Mesenchymal stem cell (in vitro differentiated cells and primary cell): ENCODE data around the gene ZNF215.

Experiments
- DNase-seq: peaks from one replicate; pipeline ENCODE4 v3.0.0-alpha.2; 2013
- H2AFZ ChIP-seq: one replicate; pipeline ENCODE4 v1.6.1; 2013; ENCODE audit warnings: low read depth, mild to moderate bottlenecking, control low read depth, inconsistent platforms, low read length, moderate library complexity
- H2AK5ac ChIP-seq: 2 replicates; pipeline ENCODE4 v1.6.1; 2013; ENCODE audit warnings: low read length, moderate library complexity, mild to moderate bottlenecking, inconsistent platforms; ENCODE audit not compliant: severe bottlenecking
- H2BK120ac ChIP-seq: one replicate; pipeline ENCODE4 v1.6.1; 2013; ENCODE audit warnings: low read depth, mild to moderate bottlenecking, inconsistent platforms, low read length, moderate library complexity
- H2BK12ac ChIP-seq, 2 experiments: one replicate each; pipeline ENCODE4 v1.6.1; 2013; ENCODE audit warnings: inconsistent platforms in 2 of 2, low read length in 2 of 2, mild to moderate bottlenecking in 2 of 2, moderate library complexity in 2 of 2, control low read depth in 1 of 2
- H2BK15ac ChIP-seq: one replicate; pipeline ENCODE4 v1.6.1; 2013; ENCODE audit warnings: mild to moderate bottlenecking, low read depth, inconsistent platforms; ENCODE audit not compliant: poor library complexity, severe bottlenecking
- H2BK5ac ChIP-seq: 2 replicates; pipeline ENCODE4 v1.6.1; 2013; ENCODE audit warnings: low read depth, mild to moderate bottlenecking, low read length, control low read depth, inconsistent platforms; ENCODE audit not compliant: poor library complexity, severe bottlenecking
- H3K14ac ChIP-seq, 2 experiments: one replicate each; pipeline ENCODE4 v1.6.1; 2013; ENCODE audit warnings: inconsistent platforms in 2 of 2, low read length in 2 of 2, control low read depth in 1 of 2, mild to moderate bottlenecking in 1 of 2, moderate library complexity in 1 of 2
- H3K18ac ChIP-seq, 2 experiments: one replicate each; pipeline ENCODE4 v1.6.1; 2013; ENCODE audit warnings: inconsistent platforms in 2 of 2, low read length in 2 of 2, control low read depth in 1 of 2, low read depth in 1 of 2, mild to moderate bottlenecking in 1 of 2
- H3K23ac ChIP-seq, 2 experiments: one replicate each; pipeline ENCODE4 v1.6.1; 2013; ENCODE audit warnings: inconsistent platforms in 2 of 2, low read length in 2 of 2, mild to moderate bottlenecking in 2 of 2, moderate library complexity in 2 of 2, control low read depth in 1 of 2
- H3K27ac ChIP-seq: 2 replicates; pipeline ENCODE4 v1.5.1; 2013; ENCODE audit warnings: mild to moderate bottlenecking, moderate library complexity, low read length, control low read depth, inconsistent platforms; ENCODE audit not compliant: poor library complexity, severe bottlenecking
- H3K27me3 ChIP-seq, 2 experiments: 2 replicates each; pipeline versions ENCODE4 v1.6.1 to v1.7.0; 2013; ENCODE audit warnings: low read length in 2 of 2, mild to moderate bottlenecking in 2 of 2, moderate library complexity in 2 of 2, control low read depth in 1 of 2, inconsistent platforms in 1 of 2; ENCODE audit not compliant: control insufficient read depth in 1 of 2, insufficient read depth in 1 of 2
- H3K36me3 ChIP-seq, 2 experiments: 2 replicates each; pipeline versions ENCODE4 v1.6.1 to v1.7.0; 2013; ENCODE audit warnings: low read length in 2 of 2, control low read depth in 1 of 2, inconsistent platforms in 1 of 2, low read depth in 1 of 2, mild to moderate bottlenecking in 1 of 2; ENCODE audit not compliant: insufficient read depth in 2 of 2, control insufficient read depth in 1 of 2
- H3K4ac ChIP-seq, 2 experiments: one replicate each; pipeline ENCODE4 v1.6.1; 2013; ENCODE audit warnings: inconsistent platforms in 2 of 2, low read length in 2 of 2, mild to moderate bottlenecking in 2 of 2, moderate library complexity in 2 of 2, control low read depth in 1 of 2, low read depth in 1 of 2
- H3K4me1 ChIP-seq: 2 replicates; pipeline ENCODE4 v1.6.1; 2013; ENCODE audit warnings: low read depth, low read length, control low read depth; ENCODE audit not compliant: control insufficient read depth, insufficient read depth
- H3K4me2 ChIP-seq: 2 replicates; pipeline ENCODE4 v1.6.1; 2013; ENCODE audit warnings: low read length, mild to moderate bottlenecking, inconsistent platforms; ENCODE audit not compliant: poor library complexity, severe bottlenecking
- H3K4me3 ChIP-seq, 2 experiments: 2 replicates each; pipeline versions ENCODE4 v1.5.1 to v1.7.0; 2013; ENCODE audit warnings: low read length in 2 of 2, mild to moderate bottlenecking in 2 of 2, control low read depth in 1 of 2, low read depth in 1 of 2; ENCODE audit not compliant: insufficient read depth in 1 of 2
- H3K79me1 ChIP-seq: replicated peaks from 2 replicates; pipeline ENCODE4 v1.6.1; 2013; ENCODE audit warnings: mild to moderate bottlenecking, control low read depth, low read length, inconsistent platforms; ENCODE audit not compliant: poor library complexity, severe bottlenecking
- H3K9ac ChIP-seq: 2 replicates; pipeline ENCODE4 v1.7.0; 2013; ENCODE audit warnings: mild to moderate bottlenecking, low read length, moderate library complexity
- H3K9me3 ChIP-seq: 2 replicates; pipeline ENCODE4 v1.7.0; 2013; ENCODE audit warnings: mild to moderate bottlenecking, low read length; ENCODE audit not compliant: control insufficient read depth
- H4K8ac ChIP-seq: one replicate; pipeline ENCODE4 v1.6.1; 2013; ENCODE audit warnings: inconsistent platforms, mild to moderate bottlenecking, low read length, moderate library complexity
- H4K91ac ChIP-seq: one replicate; pipeline ENCODE4 v1.6.1; 2013; ENCODE audit warnings: mild to moderate bottlenecking, low read length, inconsistent platforms
- WGBS: methylation state at CpG from one replicate; pipeline ENCODE4 v1.1.7; 2013; ENCODE audit warnings: mixed read lengths; 5-methylcytosine and 5-hydroxymethylcytosine counted together

ZNF215 gene

GRCh38 chr11:6888830-6889229 is 37.4 kb upstream of the ZNF215 start:
- peaks cover 3% of the 10 kb centered on the region for H3K9me3 ChIP-seq
- H3K4ac ChIP-seq, result no peak overlapping the region
- H3K4me1 ChIP-seq, result no peaks in the 10 kb centered on the region
- no peak overlapping the region for H4K8ac ChIP-seq
- no peak overlapping the region for H2BK5ac ChIP-seq
- no peaks in the 10 kb centered on the region for H3K27me3 ChIP-seq
- no peak overlapping the region for H3K9ac ChIP-seq
- no peak overlapping the region for H3K23ac ChIP-seq
- no peak overlapping the region for H2AK5ac ChIP-seq
- no peak overlapping the region for H3K4me2 ChIP-seq
- no peak overlapping the region for H4K91ac ChIP-seq
- H2BK12ac ChIP-seq, result no peak overlapping the region
- no peak overlapping the region for H3K18ac ChIP-seq
- no peaks in the 10 kb centered on the region for H3K36me3 ChIP-seq
- H3K27ac ChIP-seq, result no peak overlapping the region
- no peak overlapping the region for H3K4me3 ChIP-seq
- WGBS, result 97% methylated on average over 3 of the region's 4 CpGs
- no peak for DNase-seq
- H2BK120ac ChIP-seq, result no peak overlapping the region
- no peaks in the 10 kb centered on the region for H3K79me1 ChIP-seq
- no peak overlapping the region for H2BK15ac ChIP-seq
- H3K14ac ChIP-seq, result no peak overlapping the region
- no peak overlapping the region for H2AFZ ChIP-seq

DNA sequence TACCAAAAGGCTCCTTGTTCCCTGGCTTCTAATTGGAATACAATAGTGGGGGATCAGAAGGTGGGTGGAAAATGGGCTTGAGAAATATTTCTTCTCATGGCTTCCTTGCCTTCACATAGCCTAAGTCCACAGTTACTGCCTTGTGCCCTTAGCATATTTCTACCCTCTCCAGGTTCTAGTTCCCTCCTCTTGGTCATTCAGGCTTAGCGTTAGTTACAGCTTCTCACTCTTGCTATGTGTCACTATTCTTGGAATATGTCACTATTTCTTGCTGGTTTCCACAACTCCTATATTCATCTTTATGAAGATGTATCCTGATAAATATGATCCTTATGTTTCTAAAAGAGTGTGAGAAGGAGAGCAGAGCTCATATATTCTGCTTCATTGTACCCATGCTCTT is 36.4 kb upstream of the ZNF215 start:
- Histone ChIP-seq H3K14ac (no peak overlapping the region), H3K23ac (no peak overlapping the region), H3K9ac (no peak overlapping the region), H4K91ac (no peak overlapping the region), H2BK12ac (no peak overlapping the region), H2BK120ac (no peak overlapping the region), H3K36me3 (no peaks in the 10 kb centered on the region), H2AK5ac (no peak overlapping the region), H3K79me1 (no peaks in the 10 kb centered on the region), H3K4ac (no peak overlapping the region), H3K4me2 (no peak overlapping the region), H2AFZ (no peak overlapping the region), H3K9me3 (peaks cover 3% of the 10 kb centered on the region), H3K27ac (no peak overlapping the region), H2BK5ac (no peak overlapping the region), H2BK15ac (no peak overlapping the region), H3K4me1 (no peaks in the 10 kb centered on the region), H3K18ac (no peak overlapping the region), H3K4me3 (no peak overlapping the region), H4K8ac (no peak overlapping the region), H3K27me3 (no peaks in the 10 kb centered on the region)
- 90% methylated on average over 1 of the region's 1 CpG for WGBS
- no peak for DNase-seq

DNA sequence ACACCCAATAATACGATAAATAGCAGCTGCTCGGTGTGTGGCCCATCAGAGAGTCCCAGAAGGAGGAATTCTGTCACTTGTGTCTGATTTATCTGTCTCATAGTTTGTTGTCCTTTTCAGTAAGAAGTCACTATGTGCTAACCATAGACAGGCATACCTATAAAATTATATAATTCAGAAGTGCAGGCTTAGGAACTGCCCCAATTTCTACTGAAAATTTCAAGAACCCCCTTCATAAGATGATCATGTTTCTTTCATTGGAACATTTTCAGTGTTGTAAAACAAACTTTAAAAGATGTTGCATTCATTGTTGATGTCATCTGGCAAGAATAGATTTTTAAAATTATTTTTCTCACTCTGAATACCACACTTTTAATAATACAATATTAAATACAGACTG is 33.8 kb upstream of the ZNF215 start, which contains the start of gene OR2D2:
OR2D2 (minus strand) TSS at position 101 of the 400 bp plus-strand sequence; CDS start at position 101, 0 bp downstream.
- Histone ChIP-seq H2BK120ac (no peak within 1 kb of the TSS), H3K18ac (no peak within 1 kb of the TSS), H2BK15ac (no peak within 1 kb of the TSS), H3K4me3 (no peak within 1 kb of the TSS), H3K36me3 (no peaks in the 10 kb centered on the region), H2AFZ (no peak within 1 kb of the TSS), H3K4me2 (no peak within 1 kb of the TSS), H3K79me1 (no peaks in the 10 kb centered on the region), H3K27me3 (no peaks in the 10 kb centered on the region), H3K9ac (no peak within 1 kb of the TSS), H3K4ac (no peak within 1 kb of the TSS), H4K91ac (no peak within 1 kb of the TSS), H2AK5ac (no peak within 1 kb of the TSS), H3K4me1 (no peaks in the 10 kb centered on the region), H3K9me3 (peaks cover 3% of the 10 kb centered on the region), H3K14ac (no peak within 1 kb of the TSS), H3K27ac (no peak within 1 kb of the TSS), H4K8ac (no peak within 1 kb of the TSS), H3K23ac (no peak within 1 kb of the TSS), H2BK12ac (no peak within 1 kb of the TSS), H2BK5ac (no peak within 1 kb of the TSS)
- 66% methylated on average over 2 of the region's 2 CpGs for WGBS
- no peak for DNase-seq

- no peak overlapping the region for H3K23ac ChIP-seq
- no peak overlapping the region for H2AK5ac ChIP-seq
- no peak overlapping the region for H4K8ac ChIP-seq
- no peak overlapping the region for H4K91ac ChIP-seq
- no peak overlapping the region for H3K4me3 ChIP-seq
- H3K4me2 ChIP-seq, result no peak overlapping the region
- no peak overlapping the region for H3K14ac ChIP-seq
- no peaks in the 10 kb centered on the region for H3K27me3 ChIP-seq
- no peak overlapping the region for H3K27ac ChIP-seq
- H3K79me1 ChIP-seq, result no peaks in the 10 kb centered on the region
- H3K9ac ChIP-seq, result no peak overlapping the region
- H2BK15ac ChIP-seq, result no peak overlapping the region
- no peak overlapping the region for H2BK5ac ChIP-seq
- H2AFZ ChIP-seq, result no peak overlapping the region
- H3K36me3 ChIP-seq, result no peaks in the 10 kb centered on the region
- H3K4ac ChIP-seq, result no peak overlapping the region
- no peaks in the 10 kb centered on the region for H3K9me3 ChIP-seq
- no peak for DNase-seq
- H2BK12ac ChIP-seq, result no peak overlapping the region
- no peaks in the 10 kb centered on the region for H3K4me1 ChIP-seq
- H3K18ac ChIP-seq, result no peak overlapping the region
- no peak overlapping the region for H2BK120ac ChIP-seq
These were observed 32.1 kb upstream of the ZNF215 start for GRCh38 chr11:6894097-6894496.
